Activated T-helper 1 cell treated with Interleukin-2 at 50 U/mL for 16 hours (primary cell): Measurements from ENCODE around the gene MRPL43.

Experiments used
- DNase-seq: peaks from one replicate; pipeline ENCODE4 v3.0.0-alpha.2; 2020; ENCODE audit warnings: low read depth

MRPL43 gene

DNA sequence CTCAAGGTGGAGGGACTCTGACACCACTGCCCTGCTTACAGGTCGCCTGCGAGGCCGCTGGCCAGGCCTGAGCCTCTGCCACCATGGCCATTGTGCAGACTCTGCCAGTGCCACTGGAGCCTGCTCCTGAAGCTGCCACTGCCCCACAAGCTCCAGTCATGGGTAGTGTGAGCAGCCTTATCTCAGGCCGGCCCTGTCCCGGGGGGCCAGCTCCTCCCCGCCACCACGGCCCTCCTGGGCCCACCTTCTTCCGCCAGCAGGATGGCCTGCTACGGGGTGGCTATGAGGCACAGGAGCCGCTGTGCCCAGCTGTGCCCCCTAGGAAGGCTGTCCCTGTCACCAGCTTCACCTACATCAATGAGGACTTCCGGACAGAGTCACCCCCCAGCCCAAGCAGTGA, 15.2 kb upstream of the MRPL43 start:
- DNase-seq, result no peak

DNA sequence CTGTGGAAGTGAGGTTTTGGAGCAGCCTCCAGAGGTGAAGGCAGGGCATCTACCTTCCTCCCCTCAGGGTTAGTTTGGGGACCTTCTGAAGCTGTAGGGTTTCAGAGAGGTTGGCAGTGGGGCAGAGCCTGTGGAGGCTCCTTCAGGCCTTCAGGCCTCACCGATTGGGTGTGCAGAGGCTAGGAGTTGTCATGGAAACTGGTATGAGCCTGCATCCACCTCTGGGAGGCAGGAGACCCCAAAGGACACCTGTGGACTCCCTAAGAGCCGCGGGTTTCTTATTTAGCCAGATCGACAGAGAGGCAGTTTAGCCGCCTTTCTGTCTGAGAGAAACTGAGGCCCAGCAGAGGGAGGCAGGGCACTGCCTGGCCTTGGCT, 14.3 kb upstream of the MRPL43 start:
- DNase-seq, result no peak

- DNase-seq, result no peak
Measured at GRCh38 chr10:101000915-101001658, 13.8 kb upstream of the MRPL43 start.

DNA sequence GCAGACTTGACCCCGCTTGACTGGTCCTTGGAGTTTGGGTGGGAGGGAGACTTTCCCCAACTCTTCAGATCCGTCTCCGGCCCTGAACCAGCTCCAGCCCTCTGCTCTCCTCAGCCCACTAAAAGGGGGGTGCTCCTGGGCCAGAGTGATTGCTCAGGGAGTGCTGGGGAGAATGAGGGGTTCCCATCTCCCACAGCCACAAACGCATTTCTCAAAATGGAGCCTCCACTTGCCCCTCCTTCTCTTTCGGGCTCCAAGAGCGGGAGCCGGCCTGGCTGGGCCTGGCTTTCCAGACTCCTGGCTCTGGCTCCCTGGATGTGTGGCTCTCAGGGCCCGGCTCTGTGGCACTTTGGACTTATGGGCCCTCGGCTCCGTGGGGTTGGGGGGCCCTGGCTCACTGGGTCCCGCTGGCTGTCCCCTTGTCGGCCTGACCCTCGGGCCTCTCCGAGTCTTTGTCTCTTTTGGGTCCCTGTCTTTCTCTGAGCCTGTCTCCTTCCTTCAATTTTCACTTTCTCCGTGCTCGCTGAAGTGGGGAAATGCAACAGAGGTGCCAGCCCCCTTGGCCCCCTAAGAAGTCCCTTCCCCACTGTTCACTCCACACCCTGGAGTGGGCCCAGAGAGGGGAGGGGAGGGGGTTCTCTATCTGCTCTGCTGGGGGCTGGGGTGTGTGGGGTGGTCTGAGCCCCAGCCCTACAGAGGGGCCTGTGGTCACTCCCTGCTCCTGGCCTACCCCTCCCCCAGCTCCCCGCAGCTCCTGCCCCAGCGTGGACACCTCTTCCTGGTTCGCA, 13.0 kb upstream of the MRPL43 start:
- no peak for DNase-seq

- no peak for DNase-seq
Measured at GRCh38 chr10:100999742-101000126, 12.4 kb upstream of the MRPL43 start, which contains the start of gene LZTS2. LZTS2 (plus strand) TSS chr10:100999808; CDS start chr10:101002539, 2,731 bp downstream.

DNA sequence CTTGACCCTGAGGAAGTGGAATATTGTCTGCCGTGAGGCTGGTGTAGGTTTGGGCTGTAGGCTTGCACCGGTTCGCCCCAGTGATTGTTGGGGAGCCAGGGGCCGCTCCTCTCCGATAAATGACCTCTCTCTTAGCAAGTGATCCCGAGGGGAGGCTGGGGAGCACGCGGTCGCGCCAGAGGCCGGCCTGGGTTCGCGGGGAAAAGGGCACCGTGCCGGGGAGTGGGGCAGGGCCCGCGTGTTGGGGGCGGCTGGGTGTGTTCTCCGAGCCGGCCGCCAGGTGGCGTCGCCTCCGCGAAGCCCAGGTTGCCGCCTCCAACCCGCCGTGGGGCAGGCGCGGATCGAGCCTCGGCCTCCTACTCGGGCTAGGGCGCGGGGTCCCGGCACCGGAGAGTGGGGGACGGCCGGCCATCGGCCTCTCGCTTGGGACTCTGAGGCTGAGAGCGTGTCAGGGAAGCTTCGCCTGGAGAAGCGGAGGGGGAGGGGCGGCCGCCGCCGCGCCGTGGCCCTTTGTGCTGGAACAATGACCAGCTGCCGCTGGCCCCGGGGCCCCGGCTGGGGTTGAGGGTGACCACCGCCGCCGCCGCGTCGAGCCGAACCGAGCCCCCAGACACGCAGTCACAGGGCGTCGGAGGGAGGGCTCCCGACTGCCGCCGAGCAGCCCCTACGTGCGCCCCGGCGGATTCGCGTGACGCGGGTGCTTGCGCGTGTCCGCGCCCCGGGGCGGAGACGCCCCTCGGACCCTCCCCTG, 11.9 kb upstream of the MRPL43 start:
- DNase-seq, result peak; percentile 70

- peak; percentile 54 for DNase-seq
Measured at GRCh38 chr10:100998183-100998990, 11.1 kb upstream of the MRPL43 start.

GRCh38 chr10:100997360-100998182, 10.3 kb upstream of the MRPL43 start:
- DNase-seq, result peak; percentile 58

DNA sequence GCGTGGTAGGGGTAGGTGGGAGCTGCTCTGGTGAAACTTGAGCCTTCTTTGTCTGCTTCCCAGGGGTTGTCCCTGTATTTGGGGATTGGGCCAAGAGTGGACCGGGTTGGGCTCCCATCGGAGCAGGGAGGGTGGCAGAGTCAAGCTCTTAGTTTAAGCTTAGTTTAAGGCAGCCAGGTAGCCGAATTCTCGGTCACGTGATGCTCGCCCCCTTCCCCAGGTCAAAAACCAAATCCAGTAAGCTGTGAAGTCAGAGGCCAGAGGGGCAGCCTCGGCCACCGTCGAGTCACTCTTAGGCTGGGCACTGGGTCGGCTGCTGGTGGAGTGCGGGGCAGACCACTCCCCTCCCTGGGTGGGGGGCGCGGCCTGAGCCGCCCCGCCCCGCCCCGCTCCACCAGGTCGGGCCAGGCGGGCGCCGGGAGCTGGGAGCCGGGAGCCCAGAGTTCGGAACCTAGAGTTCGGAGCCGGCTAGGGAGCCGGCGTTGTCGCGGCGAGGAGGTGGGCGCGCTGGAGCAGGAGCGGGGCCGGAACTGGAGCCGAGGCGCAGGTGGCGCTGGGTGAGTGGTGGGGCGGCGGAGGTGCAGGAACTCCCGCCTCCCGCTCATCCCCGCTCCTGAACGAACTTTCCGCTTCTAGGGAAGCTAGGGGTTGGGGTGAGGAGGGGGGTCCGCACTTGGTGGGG, 9.5 kb upstream of the MRPL43 start:
- peak; percentile 33 for DNase-seq

- DNase-seq, result no peak
Measured at GRCh38 chr10:100995181-100995580, 7.9 kb upstream of the MRPL43 start.

GRCh38 chr10:100993986-100994708, 6.8 kb upstream of the MRPL43 start:
- DNase-seq, result no peak

- DNase-seq, result no peak
Measured at GRCh38 chr10:100989088-100989487, 1.8 kb upstream of the MRPL43 start.

GRCh38 chr10:100988166-100988565, 869 bp upstream of the MRPL43 start:
- no peak for DNase-seq

DNA sequence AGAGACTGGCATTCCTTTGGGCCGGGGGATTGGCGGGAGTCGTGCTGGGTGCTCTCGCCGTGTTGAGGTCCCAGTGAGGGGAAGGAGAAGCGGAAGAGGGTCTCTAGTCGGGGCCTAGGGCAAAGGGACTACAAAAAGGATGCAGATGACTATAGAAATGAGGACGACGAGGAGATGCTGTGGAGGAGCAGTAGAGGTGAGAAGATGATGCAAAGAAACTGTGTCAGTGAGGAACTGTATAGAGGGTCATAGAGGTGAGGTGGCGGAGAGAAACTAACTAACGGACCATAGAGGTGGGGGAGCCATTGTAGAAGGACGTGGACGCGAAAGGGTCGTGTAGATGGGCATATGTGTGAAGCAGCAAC, 370 bp upstream of the MRPL43 start:
- no peak for DNase-seq

DNA sequence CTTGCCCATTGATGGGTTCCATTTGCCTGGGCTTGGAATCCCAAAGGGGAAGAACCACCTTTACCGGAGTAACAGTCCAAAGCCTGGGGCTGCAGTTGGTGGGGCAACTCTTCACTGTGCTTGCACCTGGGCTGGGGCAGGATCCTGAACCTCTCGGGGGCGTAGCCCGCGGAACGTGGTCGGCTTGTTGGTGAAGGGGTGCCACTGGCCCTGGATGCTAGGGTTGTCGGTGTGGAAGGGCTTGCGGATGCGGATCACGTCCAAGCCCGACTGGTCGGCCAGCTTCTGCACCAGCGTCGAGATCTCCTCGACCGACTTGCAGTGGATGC, 710 bp downstream of the MRPL43 start:
- no peak for DNase-seq

DNA sequence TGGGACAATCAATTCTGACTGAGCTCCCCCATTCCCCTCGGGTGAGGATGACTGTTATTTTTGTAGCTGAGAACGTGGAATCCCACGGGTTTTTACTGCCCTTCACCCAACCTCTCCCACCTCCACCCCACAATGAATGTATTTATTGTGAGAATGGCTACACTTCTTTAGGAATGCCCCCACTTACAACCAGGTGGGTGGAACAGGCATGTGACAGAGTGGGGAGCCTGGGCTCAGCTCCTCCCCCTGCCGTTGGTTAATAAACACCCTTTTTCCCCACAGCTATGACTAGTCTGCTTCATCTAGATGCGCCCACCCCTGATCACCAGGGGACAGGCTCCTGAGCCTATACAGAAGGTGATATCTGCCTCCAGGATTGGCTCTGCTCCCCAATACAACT, 2.0 kb downstream of the MRPL43 start:
- DNase-seq, result no peak

DNA sequence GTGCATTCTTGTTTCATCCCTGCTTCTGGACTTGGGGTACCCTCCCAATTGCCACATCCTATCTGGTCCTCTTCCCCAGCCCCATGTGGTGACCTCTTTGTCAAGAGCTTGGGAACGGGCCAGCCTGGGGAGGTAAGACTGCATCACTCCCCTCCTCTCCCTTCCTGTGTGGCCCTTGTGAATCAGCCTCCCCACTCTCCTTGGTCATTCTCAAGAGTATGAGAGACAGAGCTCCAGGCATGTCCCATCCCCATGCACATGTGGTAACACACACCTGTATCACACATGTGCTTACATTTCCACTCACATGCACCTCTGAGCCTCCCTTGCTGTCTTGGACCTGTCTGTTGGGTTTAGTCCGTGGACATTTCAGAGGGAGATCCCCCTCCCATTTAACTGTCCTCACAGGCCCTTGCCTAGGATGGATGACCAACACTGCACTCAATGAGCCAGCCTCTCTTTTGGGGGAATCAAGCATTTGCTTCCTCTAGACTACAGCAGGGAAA, 2.6 kb downstream of the MRPL43 start:
- DNase-seq, result no peak

- no peak for DNase-seq
Measured at GRCh38 chr10:100983868-100984671, 3.2 kb downstream of the MRPL43 start.
